MM.1S (cell line): ENCODE measurements around the gene MANSC1.
"Not testable (repeated sequence)": the region's sequence is repeated elsewhere in the genome, so short reads cannot be mapped to it uniquely, and the experiment has no call there.

Experiments used
- DNase-seq: peaks from one replicate; pipeline ENCODE4 v3.0.0-alpha.2; 2015
- H2AFZ ChIP-seq: fragments of 300-600 bp; sonication (generic); 2 replicates; pipeline ENCODE4 v1.6.0; 2016; ENCODE audit warnings: antibody characterized with exemption, low read length
- H3F3A ChIP-seq: fragments of 300-600 bp; sonication (generic); 2 replicates; pipeline ENCODE4 v1.6.1; 2016; ENCODE audit warnings: mild to moderate bottlenecking, antibody characterized with exemption, low read length, moderate library complexity, mixed read lengths; ENCODE audit not compliant: insufficient read depth
- H3K27ac ChIP-seq: fragments of 300-600 bp; sonication (generic); 2 replicates; pipeline ENCODE4 v1.5.1; 2016; ENCODE audit warnings: mild to moderate bottlenecking, low read length
- H3K27me3 ChIP-seq: fragments of 300-600 bp; sonication (generic); replicated peaks from 2 replicates; pipeline ENCODE4 v1.6.0; 2016; ENCODE audit warnings: low read length; ENCODE audit not compliant: insufficient read depth
- H3K36me3 ChIP-seq: fragments of 300-600 bp; sonication (generic); replicated peaks from 2 replicates; pipeline ENCODE4 v1.6.1; 2016; ENCODE audit warnings: mild to moderate bottlenecking, low read length, mixed read lengths; ENCODE audit not compliant: insufficient read depth
- H3K4me1 ChIP-seq: fragments of 300-600 bp; sonication (generic); 2 replicates; pipeline ENCODE4 v1.6.1; 2016; ENCODE audit warnings: low read length, mixed read lengths
- H3K4me2 ChIP-seq: fragments of 300-600 bp; sonication (generic); 2 replicates; pipeline ENCODE4 v1.6.0; 2016; ENCODE audit warnings: low read depth, low read length
- H3K4me3 ChIP-seq: fragments of 300-600 bp; sonication (generic); 2 replicates; pipeline ENCODE4 v1.5.1; 2016; ENCODE audit warnings: low read length, mixed read lengths
- H3K79me2 ChIP-seq: fragments of 300-600 bp; sonication (generic); 2 replicates; pipeline ENCODE4 v1.6.1; 2016; ENCODE audit warnings: mixed run types, low read length, mixed read lengths
- H3K9ac ChIP-seq: fragments of 300-600 bp; sonication (generic); 2 replicates; pipeline ENCODE4 v1.6.1; 2016; ENCODE audit warnings: low read length, mixed read lengths
- H3K9me2 ChIP-seq: fragments of 300-600 bp; sonication (generic); replicated peaks from 2 replicates; pipeline ENCODE4 v1.6.1; 2016; ENCODE audit warnings: mild to moderate bottlenecking, low read length, mixed read lengths; ENCODE audit not compliant: insufficient read depth
- H3K9me3 ChIP-seq: fragments of 300-600 bp; sonication (generic); replicated peaks from 2 replicates; pipeline ENCODE4 v1.6.1; 2016; ENCODE audit warnings: mild to moderate bottlenecking, low read length, mixed read lengths; ENCODE audit not compliant: insufficient read depth
- H4K20me1 ChIP-seq: fragments of 300-600 bp; sonication (generic); 2 replicates; pipeline ENCODE4 v1.6.1; 2016; ENCODE audit warnings: mild to moderate bottlenecking, low read length, moderate library complexity, mixed read lengths; ENCODE audit not compliant: insufficient read depth
- CTCF ChIP-seq: fragments of 300-600 bp; sonication (generic); IDR thresholded peaks from 2 replicates; pipeline ENCODE4 v1.5.1; 2016; ENCODE audit warnings: antibody characterized with exemption, low read length, mixed read lengths
- EZH2 ChIP-seq: fragments of 300-600 bp; sonication (generic); optimal IDR thresholded peaks from 2 replicates; pipeline ENCODE3; 2017; ENCODE audit warnings: low read depth, mild to moderate bottlenecking, antibody characterized with exemption, low read length, mixed read lengths
- EZH2phosphoT487 ChIP-seq: fragments of 300-600 bp; sonication (generic); IDR thresholded peaks from 2 replicates; pipeline ENCODE4 v1.6.1; 2018; ENCODE audit warnings: antibody characterized with exemption, low read length

Gene MANSC1

GRCh38 chr12:12319451-12320183 lies 30.4 kb downstream of the MANSC1 start:
- Histone ChIP-seq H3K9ac (no peak overlapping the region), H3K4me2 (no peak overlapping the region), H3K9me3 (no peaks in the 10 kb centered on the region), H3K27me3 (no peaks in the 10 kb centered on the region), H3F3A (no peaks in the 10 kb centered on the region), H3K9me2 (no peaks in the 10 kb centered on the region), H3K79me2 (no peaks in the 10 kb centered on the region), H3K36me3 (no peaks in the 10 kb centered on the region), H3K4me1 (no peaks in the 10 kb centered on the region), H3K4me3 (no peak overlapping the region), H3K27ac (no peak overlapping the region), H2AFZ (no peak overlapping the region), H4K20me1 (no peaks in the 10 kb centered on the region)
- no peak for DNase-seq
- no peak for TF ChIP-seq EZH2
- no peak for TF ChIP-seq CTCF
- TF ChIP-seq EZH2phosphoT487: no peak

GRCh38 chr12:12315838-12316237 lies 34.2 kb downstream of the MANSC1 start:
- Histone ChIP-seq H3K9me2 (no peaks in the 10 kb centered on the region), H3F3A (no peaks in the 10 kb centered on the region), H3K27ac (no peak overlapping the region)

GRCh38 chr12:12310695-12311094 lies 39.3 kb downstream of the MANSC1 start:
- H3K9me2 ChIP-seq, H3K4me1 ChIP-seq, H3K79me2 ChIP-seq, H3F3A ChIP-seq, H3K9ac ChIP-seq, H3K9me3 ChIP-seq, H2AFZ ChIP-seq, H3K4me2 ChIP-seq, H3K27me3 ChIP-seq, H4K20me1 ChIP-seq, H3K27ac ChIP-seq, DNase-seq, H3K4me3 ChIP-seq, H3K36me3 ChIP-seq: not testable (repeated sequence)

More at GRCh38 chr12:12315838-12316237, 34.2 kb downstream of the MANSC1 start:
- no peak for DNase-seq
- Histone ChIP-seq H3K9ac (no peak overlapping the region), H3K4me3 (no peak overlapping the region), H3K36me3 (no peaks in the 10 kb centered on the region), H3K9me3 (no peaks in the 10 kb centered on the region), H3K4me1 (no peaks in the 10 kb centered on the region), H3K79me2 (no peaks in the 10 kb centered on the region), H2AFZ (no peak overlapping the region), H3K27me3 (no peaks in the 10 kb centered on the region), H3K4me2 (no peak overlapping the region), H4K20me1 (no peaks in the 10 kb centered on the region)
- TF ChIP-seq CTCF (no peak), EZH2 (no peak), EZH2phosphoT487 (no peak)

GRCh38 chr12:12305568-12306300 lies 44.3 kb downstream of the MANSC1 start:
- Histone ChIP-seq H3K27ac (no peak overlapping the region), H3K4me2 (no peak overlapping the region), H3K9me2 (no peaks in the 10 kb centered on the region), H3K36me3 (no peaks in the 10 kb centered on the region), H3K27me3 (no peaks in the 10 kb centered on the region), H3K4me1 (no peaks in the 10 kb centered on the region), H4K20me1 (no peaks in the 10 kb centered on the region), H3K79me2 (no peaks in the 10 kb centered on the region), H2AFZ (no peak overlapping the region), H3K4me3 (no peak overlapping the region), H3K9me3 (no peaks in the 10 kb centered on the region), H3K9ac (no peak overlapping the region), H3F3A (no peaks in the 10 kb centered on the region)
- no peak for DNase-seq
- TF ChIP-seq CTCF: no peak
- no peak for TF ChIP-seq EZH2
- no peak for TF ChIP-seq EZH2phosphoT487
